IMR-90 (cell line): ENCODE results near the gene POLR3A.

Experiments used
- CTCF ChIP-seq: conservative IDR thresholded peaks from 2 replicates; pipeline ENCODE4 v1.5.1; 2012; ENCODE audit warnings: mild to moderate bottlenecking, low read depth, low read length, improper control_type of control experiment
- FOS ChIP-seq: fragments of 150-350 bp; IDR thresholded peaks from 2 replicates; pipeline ENCODE4 v1.6.1; 2016; ENCODE audit warnings: low read depth, low read length
- POLR2A ChIP-seq: IDR thresholded peaks from 2 replicates; pipeline ENCODE4 v1.6.1; 2012; ENCODE audit warnings: mild to moderate bottlenecking, low read depth, low read length
- RAD21 ChIP-seq: IDR thresholded peaks from 2 replicates; pipeline ENCODE4 v1.6.1; 2012; ENCODE audit warnings: low read length, improper control_type of control experiment
- SMC3 ChIP-seq: fragments of 150-350 bp; IDR thresholded peaks from 2 replicates; pipeline ENCODE4 v1.6.1; 2016; ENCODE audit warnings: low read depth, mild to moderate bottlenecking, antibody characterized with exemption, low read length, moderate library complexity
- USF2 ChIP-seq: fragments of 150-350 bp; IDR thresholded peaks from 2 replicates; pipeline ENCODE4 v1.6.1; 2017; ENCODE audit warnings: mild to moderate bottlenecking, antibody characterized with exemption, low read length, low read depth

- TF ChIP-seq POLR2A = no peak
- TF ChIP-seq RAD21 = no peak
- TF ChIP-seq CTCF = no peak
- no peak for TF ChIP-seq USF2
- TF ChIP-seq SMC3 = no peak
- TF ChIP-seq FOS = no peak
These were observed 49.4 kb upstream of the POLR3A start for GRCh38 chr10:78078539-78079330.
